Nephron progenitor cell (in vitro differentiated cells): Measurements from ENCODE around the gene CTXND1.

Source experiments
- DNase-seq: peaks from one replicate; pipeline ENCODE4 v3.0.0; 2021
- H3K27ac Mint-ChIP-seq: 2 replicates; pipeline ENCODE4 v1.8.0; 2021; ENCODE audit warnings: mild to moderate bottlenecking, moderate library complexity, mixed read lengths
- H3K27me3 Mint-ChIP-seq: 2 replicates; pipeline ENCODE4 v1.8.0; 2021; ENCODE audit warnings: mild to moderate bottlenecking, low read depth, mixed read lengths; ENCODE audit not compliant: poor library complexity
- H3K36me3 Mint-ChIP-seq: 2 replicates; pipeline ENCODE4 v1.8.0; 2021; ENCODE audit warnings: low read depth, mixed read lengths
- H3K4me1 Mint-ChIP-seq: 2 replicates; pipeline ENCODE4 v1.8.0; 2021; ENCODE audit warnings: mixed read lengths
- H3K4me3 Mint-ChIP-seq: 2 replicates; pipeline ENCODE4 v1.8.0; 2021; ENCODE audit warnings: mild to moderate bottlenecking, moderate library complexity, mixed read lengths
- H3K9me3 Mint-ChIP-seq: 2 replicates; pipeline ENCODE4 v1.8.0; 2021; ENCODE audit warnings: mild to moderate bottlenecking, moderate library complexity, mixed read lengths
- TF ChIP-seq, protein P1 (sequence below): fragments of 200-600 bp; sonication (generic); IDR thresholded peaks from 2 replicates; pipeline ENCODE4 v1.5.0; 2021; ENCODE audit warnings: antibody characterized with exemption

The CTXND1 gene

DNA sequence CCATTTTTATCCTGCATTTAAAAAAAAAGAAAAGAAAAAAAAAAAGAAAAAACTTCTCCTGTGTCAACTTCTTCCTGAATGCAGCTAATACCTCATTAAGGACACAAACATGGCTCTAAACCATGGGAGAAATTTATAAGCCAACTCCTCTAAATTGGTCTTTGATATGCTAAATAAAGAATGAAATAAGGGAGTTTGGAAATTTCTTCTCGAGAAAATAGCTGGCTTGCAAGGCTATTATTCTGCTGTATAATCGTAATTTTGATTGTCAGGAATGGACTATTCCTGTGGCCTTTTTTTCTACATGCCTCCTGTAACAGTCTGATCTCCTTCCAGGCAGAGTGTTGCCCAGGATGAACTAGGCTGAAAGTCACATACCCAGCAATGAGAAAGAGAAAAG is 20.6 kb downstream of the CTXND1 start:
- no peak for DNase-seq
- H3K4me1 Mint-ChIP-seq = peaks cover 46% of the 10 kb centered on the region
- no peak overlapping the region for H3K4me3 Mint-ChIP-seq
- TF ChIP-seq, protein P1, sequence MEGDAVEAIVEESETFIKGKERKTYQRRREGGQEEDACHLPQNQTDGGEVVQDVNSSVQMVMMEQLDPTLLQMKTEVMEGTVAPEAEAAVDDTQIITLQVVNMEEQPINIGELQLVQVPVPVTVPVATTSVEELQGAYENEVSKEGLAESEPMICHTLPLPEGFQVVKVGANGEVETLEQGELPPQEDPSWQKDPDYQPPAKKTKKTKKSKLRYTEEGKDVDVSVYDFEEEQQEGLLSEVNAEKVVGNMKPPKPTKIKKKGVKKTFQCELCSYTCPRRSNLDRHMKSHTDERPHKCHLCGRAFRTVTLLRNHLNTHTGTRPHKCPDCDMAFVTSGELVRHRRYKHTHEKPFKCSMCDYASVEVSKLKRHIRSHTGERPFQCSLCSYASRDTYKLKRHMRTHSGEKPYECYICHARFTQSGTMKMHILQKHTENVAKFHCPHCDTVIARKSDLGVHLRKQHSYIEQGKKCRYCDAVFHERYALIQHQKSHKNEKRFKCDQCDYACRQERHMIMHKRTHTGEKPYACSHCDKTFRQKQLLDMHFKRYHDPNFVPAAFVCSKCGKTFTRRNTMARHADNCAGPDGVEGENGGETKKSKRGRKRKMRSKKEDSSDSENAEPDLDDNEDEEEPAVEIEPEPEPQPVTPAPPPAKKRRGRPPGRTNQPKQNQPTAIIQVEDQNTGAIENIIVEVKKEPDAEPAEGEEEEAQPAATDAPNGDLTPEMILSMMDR = no peak
- no peak overlapping the region for H3K27ac Mint-ChIP-seq
- peaks cover 28% of the 10 kb centered on the region for H3K27me3 Mint-ChIP-seq
- no peaks in the 10 kb centered on the region for H3K9me3 Mint-ChIP-seq
- H3K36me3 Mint-ChIP-seq = no peaks in the 10 kb centered on the region

DNA sequence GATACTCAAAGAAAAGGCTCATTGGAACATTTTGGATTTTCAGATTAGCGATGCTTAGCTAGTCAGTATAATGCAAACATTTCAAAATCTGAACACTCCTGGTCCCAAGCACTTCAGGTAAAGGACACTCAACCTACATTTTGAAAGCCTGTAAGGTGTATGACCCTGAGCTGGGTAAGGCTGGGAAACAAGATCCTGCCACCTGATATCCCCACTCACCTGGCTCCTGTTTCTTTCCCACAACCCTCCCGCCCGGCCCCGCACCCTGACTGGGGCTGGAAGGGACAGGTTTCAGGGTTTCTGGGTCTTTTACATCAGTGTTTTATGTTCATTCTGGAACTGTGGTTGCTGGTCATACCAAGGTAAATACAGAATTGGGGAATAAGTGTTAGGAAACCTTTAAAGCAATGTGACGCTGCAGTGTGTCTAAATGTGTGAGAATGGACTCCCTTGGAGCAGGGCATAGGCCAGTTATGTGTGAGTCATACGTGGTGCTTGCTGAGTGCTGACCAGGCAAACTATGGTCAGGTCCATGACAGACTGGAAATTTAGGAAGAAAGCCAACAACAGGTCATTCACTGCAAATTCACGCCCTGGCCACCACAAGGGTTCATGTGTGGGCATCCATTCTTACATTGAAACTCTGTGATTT is 22.9 kb downstream of the CTXND1 start:
- Mint-ChIP-seq H3K27ac (no peak overlapping the region), H3K4me1 (peaks cover 45% of the 10 kb centered on the region), H3K36me3 (no peaks in the 10 kb centered on the region), H3K27me3 (peaks cover 18% of the 10 kb centered on the region), H3K4me3 (no peak overlapping the region), H3K9me3 (peaks cover 5% of the 10 kb centered on the region)
- TF ChIP-seq, protein P1 = no peak
- DNase-seq = no peak

DNA sequence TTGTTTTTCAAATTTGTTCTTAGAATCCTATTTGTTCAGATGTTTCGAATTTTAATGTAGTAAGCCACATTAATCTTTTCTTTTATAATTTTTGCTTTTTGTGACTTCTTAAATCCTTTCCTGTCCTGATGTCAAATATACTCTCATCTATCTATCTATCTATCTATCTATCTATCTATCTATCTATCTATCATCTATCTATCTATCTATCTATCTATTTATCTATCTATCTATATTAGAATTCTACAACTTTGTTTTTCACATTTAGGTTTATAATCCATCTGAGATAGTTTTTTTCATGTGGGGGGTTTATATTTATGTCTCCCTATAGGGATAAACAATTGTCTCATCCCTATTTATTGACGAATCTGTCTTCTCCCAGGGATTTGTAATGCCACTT is 32.1 kb downstream of the CTXND1 start:
- peaks cover 3% of the 10 kb centered on the region for H3K27me3 Mint-ChIP-seq
- no peak for DNase-seq
- H3K36me3 Mint-ChIP-seq = no peaks in the 10 kb centered on the region
- H3K4me1 Mint-ChIP-seq = no peaks in the 10 kb centered on the region
- no peak overlapping the region for H3K27ac Mint-ChIP-seq
- H3K9me3 Mint-ChIP-seq = no peaks in the 10 kb centered on the region
- TF ChIP-seq, protein P1 = no peak
- no peak overlapping the region for H3K4me3 Mint-ChIP-seq

DNA sequence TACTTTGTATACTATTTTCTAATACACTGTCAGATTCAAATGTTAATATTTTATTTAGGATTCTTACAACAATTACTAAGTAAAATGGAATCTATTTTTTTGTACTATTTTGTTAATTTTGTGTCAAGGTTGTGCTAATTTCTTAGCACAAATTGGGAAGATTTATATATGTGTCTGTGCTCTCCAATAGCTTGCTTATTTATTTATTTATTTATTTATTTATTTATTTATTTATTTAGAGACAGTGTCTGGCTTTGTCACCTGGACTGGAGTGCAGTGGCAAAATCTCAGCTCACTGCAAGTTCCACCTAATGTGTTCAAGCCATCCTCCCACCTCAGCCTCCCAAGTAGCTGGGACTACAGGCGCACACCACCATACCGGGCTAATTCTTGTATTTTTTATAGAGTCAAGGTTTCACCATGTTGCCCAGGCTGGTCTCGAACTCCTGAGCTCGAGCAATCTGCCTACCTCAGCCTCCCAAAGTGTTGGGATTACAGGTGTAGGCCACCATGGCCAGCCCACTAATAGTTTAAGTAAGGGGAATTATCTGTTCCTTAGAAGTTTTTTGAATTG is 34.6 kb downstream of the CTXND1 start:
- no peak overlapping the region for H3K27ac Mint-ChIP-seq
- peaks cover 14% of the 10 kb centered on the region for H3K9me3 Mint-ChIP-seq
- H3K4me3 Mint-ChIP-seq = no peak overlapping the region
- no peak for DNase-seq
- TF ChIP-seq, protein P1 = no peak
- H3K27me3 Mint-ChIP-seq = peaks cover 6% of the 10 kb centered on the region
- no peaks in the 10 kb centered on the region for H3K36me3 Mint-ChIP-seq
- H3K4me1 Mint-ChIP-seq = no peaks in the 10 kb centered on the region

DNA sequence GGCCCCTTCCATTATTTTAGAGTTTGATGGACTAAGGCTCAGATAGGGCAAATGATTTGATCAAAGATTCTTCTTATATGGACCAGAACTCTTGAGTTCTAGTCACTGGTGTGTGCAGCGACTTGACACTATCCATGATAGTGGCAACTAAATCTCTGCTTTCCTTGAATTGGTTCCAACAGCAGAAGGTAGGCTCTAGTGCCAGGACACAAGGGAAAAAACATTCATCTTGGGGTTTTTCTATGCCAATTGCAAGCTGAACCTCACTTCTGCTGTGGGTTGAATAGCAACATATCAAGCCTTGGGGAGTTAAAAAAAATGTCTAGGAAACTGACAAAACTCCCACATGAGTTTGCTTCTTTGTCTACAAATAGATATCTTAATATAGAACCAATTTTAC is 35.1 kb downstream of the CTXND1 start:
- Mint-ChIP-seq H3K27ac (no peak overlapping the region), H3K4me1 (no peaks in the 10 kb centered on the region), H3K27me3 (peaks cover 6% of the 10 kb centered on the region), H3K4me3 (no peak overlapping the region), H3K36me3 (no peaks in the 10 kb centered on the region), H3K9me3 (peaks cover 15% of the 10 kb centered on the region)
- TF ChIP-seq, protein P1 = no peak
- no peak for DNase-seq

DNA sequence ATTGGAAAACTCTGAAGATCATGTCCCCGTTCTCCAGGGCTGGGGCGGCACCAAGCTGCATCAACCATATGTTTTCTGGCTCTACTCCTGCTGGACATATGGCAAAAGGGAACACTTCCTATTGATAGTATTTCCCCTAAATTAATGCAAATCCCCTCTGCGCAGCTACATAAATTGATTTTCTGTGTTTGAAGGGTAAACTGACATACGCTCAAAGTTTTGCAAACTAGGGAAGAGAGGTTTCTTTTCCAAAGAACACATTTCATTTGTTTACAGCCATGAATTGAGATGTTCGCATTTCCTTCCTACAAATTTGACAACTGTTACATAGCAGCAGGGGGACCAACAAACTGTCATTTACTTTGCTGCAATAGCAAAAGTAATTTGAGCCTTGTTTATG is 35.9 kb downstream of the CTXND1 start:
- peaks cover 6% of the 10 kb centered on the region for H3K27me3 Mint-ChIP-seq
- TF ChIP-seq, protein P1 = no peak
- peaks cover 15% of the 10 kb centered on the region for H3K9me3 Mint-ChIP-seq
- no peak for DNase-seq
- no peak overlapping the region for H3K4me3 Mint-ChIP-seq
- H3K36me3 Mint-ChIP-seq = no peaks in the 10 kb centered on the region
- H3K27ac Mint-ChIP-seq = no peak overlapping the region
- H3K4me1 Mint-ChIP-seq = peaks cover 3% of the 10 kb centered on the region
